Ishikawa (cell line): ENCODE data around the gene ZNF367.

Experiments
- CEBPB ChIP-seq: IDR thresholded peaks from 2 replicates; pipeline ENCODE4 v1.6.1; 2012
- EGR1 ChIP-seq: IDR thresholded peaks from 2 replicates; pipeline ENCODE4 v1.6.1; 2012
- EP300 ChIP-seq: IDR thresholded peaks from 2 replicates; pipeline ENCODE4 v1.6.1; 2012; ENCODE audit warnings: borderline replicate concordance
- FOXM1 ChIP-seq: IDR thresholded peaks from 2 replicates; pipeline ENCODE4 v1.6.1; 2012; ENCODE audit warnings: low read depth, borderline replicate concordance
- NFIC ChIP-seq: IDR thresholded peaks from 2 replicates; pipeline ENCODE4 v1.6.1; 2012
- RAD21 ChIP-seq: IDR thresholded peaks from 2 replicates; pipeline ENCODE4 v1.6.1; 2012; ENCODE audit warnings: low read depth
- REST ChIP-seq: IDR thresholded peaks from 2 replicates; pipeline ENCODE4 v1.6.1; 2012; ENCODE audit warnings: low read depth, mild to moderate bottlenecking
- TAF1 ChIP-seq: IDR thresholded peaks from 2 replicates; pipeline ENCODE4 v1.6.1; 2012; ENCODE audit warnings: low read depth, mild to moderate bottlenecking
- TCF12 ChIP-seq: IDR thresholded peaks from 2 replicates; pipeline ENCODE4 v1.6.1; 2012; ENCODE audit warnings: low read depth
- TEAD4 ChIP-seq: IDR thresholded peaks from 2 replicates; pipeline ENCODE4 v1.6.1; 2012
- ZBTB7A ChIP-seq: IDR thresholded peaks from 2 replicates; pipeline ENCODE4 v1.6.1; 2012; ENCODE audit warnings: low read depth

GRCh38 chr9:96430377-96430776, 12.2 kb upstream of the ZNF367 start:
- TF ChIP-seq EP300: no peak
- no peak for TF ChIP-seq ZBTB7A
- no peak for TF ChIP-seq TAF1
- TF ChIP-seq TCF12: no peak
- TF ChIP-seq FOXM1: no peak
- no peak for TF ChIP-seq RAD21
- no peak for TF ChIP-seq NFIC
- TF ChIP-seq EGR1: no peak
- TF ChIP-seq REST: no peak
- no peak for TF ChIP-seq CEBPB
- no peak for TF ChIP-seq TEAD4
